GM18517 (cell line): ENCODE data around the gene SCYGR3.
A peak's percentile ranks its signal among the peaks of the same experiment; 100 is the strongest.
"Not testable (repeated sequence)": the region's sequence is repeated elsewhere in the genome, so short reads cannot be mapped to it uniquely, and the experiment has no call there.

Experiments
- ATAC-seq: cut with Tn5 transposase; IDR thresholded peaks from one replicate; pipeline ENCODE4 v1.9.1; 2021; ENCODE audit warnings: mild to moderate bottlenecking, moderate library complexity; ENCODE audit not compliant: unreplicated experiment

The SCYGR3 gene

GRCh38 chr2:227614246-227614645 lies 394 bp downstream of the SCYGR3 start:
- no peak for ATAC-seq

- no peak for ATAC-seq
These were observed 1.4 kb downstream of the SCYGR3 start for GRCh38 chr2:227613272-227613660.

GRCh38 chr2:227612546-227613271 lies 1.9 kb downstream of the SCYGR3 start:
- no peak for ATAC-seq

GRCh38 chr2:227610123-227610522 lies 4.5 kb downstream of the SCYGR3 start:
- peak; percentile 68 for ATAC-seq

GRCh38 chr2:227608561-227609338 lies 5.9 kb downstream of the SCYGR3 start:
- ATAC-seq: no peak

GRCh38 chr2:227607941-227608340 lies 6.7 kb downstream of the SCYGR3 start:
- ATAC-seq: no peak

- no peak for ATAC-seq
These were observed 8.2 kb downstream of the SCYGR3 start for GRCh38 chr2:227606476-227606875.

- ATAC-seq: no peak
These were observed 12.3 kb downstream of the SCYGR3 start for GRCh38 chr2:227602358-227602757.

- not testable (repeated sequence) for ATAC-seq
These were observed 15.7 kb downstream of the SCYGR3 start, which contains the start of gene SCYGR2 for GRCh38 chr2:227598835-227599503. SCYGR2 (plus strand) TSS chr2:227598893; CDS start chr2:227598893, 0 bp downstream.

- ATAC-seq: no peak
These were observed 16.6 kb downstream of the SCYGR3 start for GRCh38 chr2:227597998-227598397.

GRCh38 chr2:227597036-227597435 lies 17.6 kb downstream of the SCYGR3 start:
- ATAC-seq: no peak

GRCh38 chr2:227595797-227596196 lies 18.8 kb downstream of the SCYGR3 start:
- no peak for ATAC-seq

GRCh38 chr2:227592694-227593387 lies 21.8 kb downstream of the SCYGR3 start:
- ATAC-seq: peak; percentile 86

GRCh38 chr2:227582369-227582768 lies 32.3 kb downstream of the SCYGR3 start:
- no peak for ATAC-seq

GRCh38 chr2:227579791-227580190 lies 34.8 kb downstream of the SCYGR3 start:
- ATAC-seq: no peak

GRCh38 chr2:227578642-227579041 lies 36.0 kb downstream of the SCYGR3 start:
- ATAC-seq: no peak

GRCh38 chr2:227577555-227577954 lies 37.1 kb downstream of the SCYGR3 start:
- no peak for ATAC-seq

GRCh38 chr2:227576812-227577211 lies 37.8 kb downstream of the SCYGR3 start:
- no peak for ATAC-seq

- no peak for ATAC-seq
These were observed 38.5 kb downstream of the SCYGR3 start for GRCh38 chr2:227576110-227576509.

- ATAC-seq: no peak
These were observed 44.0 kb downstream of the SCYGR3 start for GRCh38 chr2:227570615-227571014.

- no peak for ATAC-seq
These were observed 45.8 kb downstream of the SCYGR3 start for GRCh38 chr2:227568852-227569169.
